ENCODE measurements around the gene PPP1R3E. TPM values are rescaled to one million over a fixed set of nuclear protein-coding genes. Genes with fewer than 3 reads are reported as not detected.

Gene PPP1R3E
- total and polyA plus RNA-seq, 2 of the 13 experiments (the other 11 are each of a cell fraction or from before 2014, with no cell fraction given): 16.5 to 26.5 TPM

DNA sequence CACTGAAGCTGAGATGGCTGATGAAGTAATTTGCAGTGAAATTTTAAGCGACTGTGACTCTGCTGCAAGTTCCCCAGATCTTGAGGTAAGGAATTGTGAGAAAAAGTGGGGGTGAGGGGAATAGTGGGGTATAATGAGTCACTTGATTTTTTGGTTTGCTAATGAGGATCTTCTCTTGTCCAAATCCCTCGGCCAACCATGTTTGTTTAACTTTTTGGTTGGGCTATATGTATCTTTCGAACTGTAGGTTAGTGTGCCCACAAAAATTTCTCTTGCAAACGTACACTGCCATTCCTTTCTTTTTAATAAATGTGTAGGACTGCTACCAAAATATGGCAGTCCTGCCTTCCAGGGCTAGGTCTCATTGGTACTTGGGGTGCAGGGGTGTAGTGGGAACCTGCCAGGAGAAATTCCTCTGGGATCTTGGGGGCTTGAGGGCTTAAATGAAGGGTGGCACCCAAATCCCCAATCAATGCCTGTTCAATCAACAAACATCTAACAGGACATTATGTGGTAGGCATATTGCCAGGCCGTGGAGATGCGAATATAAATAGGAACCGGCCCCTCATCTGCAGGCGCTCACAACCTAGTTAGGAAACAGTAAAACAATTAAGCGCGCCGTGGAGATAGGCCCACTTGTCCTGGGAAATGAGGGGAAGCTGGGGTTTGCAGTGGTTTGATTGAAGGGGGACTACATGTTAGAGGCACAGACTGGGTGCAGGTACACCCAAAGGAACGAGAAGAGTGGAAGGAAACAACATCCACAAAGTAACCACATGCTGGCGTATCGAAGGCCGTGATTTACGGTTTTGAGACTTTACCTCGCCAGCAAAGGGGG is 17.3 kb upstream of the PPP1R3E start (continued):
- TF ChIP-seq EHMT2 (IDR thresholded peaks at IDR 0.05; ENCODE audit: borderline replicate concordance, low read depth, low read length) (no peak), POLR2AphosphoS2 (IDR thresholded peaks at IDR 0.05; ENCODE audit: low read depth, low read length) (no peak), ZNF703 (CRISPR knock-in tag; IDR thresholded peaks at IDR 0.05; ENCODE audit: borderline replicate concordance) (0 out of 2 replicates have a peak, but pooled peaks have one; percentile 47), CCAR2 (optimal IDR thresholded peaks at IDR 0.05; ENCODE audit: low read depth, low read length) (peak; percentile 15), SSRP1 (CRISPR knock-in tag; IDR thresholded peaks at IDR 0.05) (peak; percentile 73), ZBTB34 (CRISPR knock-in tag; IDR thresholded peaks at IDR 0.05) (no peak), SP1 (IDR thresholded peaks at IDR 0.05) (no peak), SP1 (CRISPR knock-in tag; IDR thresholded peaks at IDR 0.05) (0 out of 2 replicates have a peak, but pooled peaks have one; percentile 27), ZNF275 (CRISPR knock-in tag; IDR thresholded peaks at IDR 0.05; ENCODE audit: borderline replicate concordance) (peak; percentile 47; the same call in 1 of the 2 replicates), STAG1 (CRISPR knock-in tag; IDR thresholded peaks at IDR 0.05) (no peak), CC2D1A (CRISPR knock-in tag; IDR thresholded peaks at IDR 0.05) (peak; percentile 43; the same call in 1 of the 2 replicates), RBM22 (optimal IDR thresholded peaks at IDR 0.05; ENCODE audit: low read length) (peak; percentile 70), HOXA7 (CRISPR knock-in tag; IDR thresholded peaks at IDR 0.05) (0 out of 2 replicates have a peak, but pooled peaks have one; percentile 36), SOX5 (CRISPR knock-in tag; IDR thresholded peaks at IDR 0.05; ENCODE audit: borderline replicate concordance) (no peak), ZNF615 (CRISPR knock-in tag; IDR thresholded peaks at IDR 0.05; ENCODE audit: borderline replicate concordance) (peak; percentile 88), ZNF280B (CRISPR knock-in tag; IDR thresholded peaks at IDR 0.05; ENCODE audit: borderline replicate concordance) (no peak; the same call in 1 of the 2 replicates), ZNF138 (CRISPR knock-in tag; IDR thresholded peaks at IDR 0.05; ENCODE audit: low read depth) (0 out of 2 replicates have a peak, but pooled peaks have one; percentile 89), SP5 (CRISPR knock-in tag; IDR thresholded peaks at IDR 0.05; ENCODE audit: borderline replicate concordance, low read depth) (no peak), CHD2 (IDR thresholded peaks at IDR 0.05; ENCODE audit: low read depth, low read length) (no peak), NFIB (CRISPR knock-in tag; IDR thresholded peaks at IDR 0.05; ENCODE audit: borderline replicate concordance) (peak; percentile 92; the same call in 1 of the 2 replicates)
- TF ChIP-seq, protein P1, sequence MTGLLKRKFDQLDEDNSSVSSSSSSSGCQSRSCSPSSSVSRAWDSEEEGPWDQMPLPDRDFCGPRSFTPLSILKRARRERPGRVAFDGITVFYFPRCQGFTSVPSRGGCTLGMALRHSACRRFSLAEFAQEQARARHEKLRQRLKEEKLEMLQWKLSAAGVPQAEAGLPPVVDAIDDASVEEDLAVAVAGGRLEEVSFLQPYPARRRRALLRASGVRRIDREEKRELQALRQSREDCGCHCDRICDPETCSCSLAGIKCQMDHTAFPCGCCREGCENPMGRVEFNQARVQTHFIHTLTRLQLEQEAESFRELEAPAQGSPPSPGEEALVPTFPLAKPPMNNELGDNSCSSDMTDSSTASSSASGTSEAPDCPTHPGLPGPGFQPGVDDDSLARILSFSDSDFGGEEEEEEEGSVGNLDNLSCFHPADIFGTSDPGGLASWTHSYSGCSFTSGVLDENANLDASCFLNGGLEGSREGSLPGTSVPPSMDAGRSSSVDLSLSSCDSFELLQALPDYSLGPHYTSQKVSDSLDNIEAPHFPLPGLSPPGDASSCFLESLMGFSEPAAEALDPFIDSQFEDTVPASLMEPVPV (CRISPR knock-in tag; IDR thresholded peaks at IDR 0.05): no peak
- TF ChIP-seq, protein P2, sequence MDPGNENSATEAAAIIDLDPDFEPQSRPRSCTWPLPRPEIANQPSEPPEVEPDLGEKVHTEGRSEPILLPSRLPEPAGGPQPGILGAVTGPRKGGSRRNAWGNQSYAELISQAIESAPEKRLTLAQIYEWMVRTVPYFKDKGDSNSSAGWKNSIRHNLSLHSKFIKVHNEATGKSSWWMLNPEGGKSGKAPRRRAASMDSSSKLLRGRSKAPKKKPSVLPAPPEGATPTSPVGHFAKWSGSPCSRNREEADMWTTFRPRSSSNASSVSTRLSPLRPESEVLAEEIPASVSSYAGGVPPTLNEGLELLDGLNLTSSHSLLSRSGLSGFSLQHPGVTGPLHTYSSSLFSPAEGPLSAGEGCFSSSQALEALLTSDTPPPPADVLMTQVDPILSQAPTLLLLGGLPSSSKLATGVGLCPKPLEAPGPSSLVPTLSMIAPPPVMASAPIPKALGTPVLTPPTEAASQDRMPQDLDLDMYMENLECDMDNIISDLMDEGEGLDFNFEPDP (CRISPR knock-in tag; conservative IDR thresholded peaks at IDR 0.05): 0 out of 2 replicates have a peak, but pooled peaks have one; percentile 88
